Measurements from ENCODE around the gene LPIN3.

Gene LPIN3

DNA sequence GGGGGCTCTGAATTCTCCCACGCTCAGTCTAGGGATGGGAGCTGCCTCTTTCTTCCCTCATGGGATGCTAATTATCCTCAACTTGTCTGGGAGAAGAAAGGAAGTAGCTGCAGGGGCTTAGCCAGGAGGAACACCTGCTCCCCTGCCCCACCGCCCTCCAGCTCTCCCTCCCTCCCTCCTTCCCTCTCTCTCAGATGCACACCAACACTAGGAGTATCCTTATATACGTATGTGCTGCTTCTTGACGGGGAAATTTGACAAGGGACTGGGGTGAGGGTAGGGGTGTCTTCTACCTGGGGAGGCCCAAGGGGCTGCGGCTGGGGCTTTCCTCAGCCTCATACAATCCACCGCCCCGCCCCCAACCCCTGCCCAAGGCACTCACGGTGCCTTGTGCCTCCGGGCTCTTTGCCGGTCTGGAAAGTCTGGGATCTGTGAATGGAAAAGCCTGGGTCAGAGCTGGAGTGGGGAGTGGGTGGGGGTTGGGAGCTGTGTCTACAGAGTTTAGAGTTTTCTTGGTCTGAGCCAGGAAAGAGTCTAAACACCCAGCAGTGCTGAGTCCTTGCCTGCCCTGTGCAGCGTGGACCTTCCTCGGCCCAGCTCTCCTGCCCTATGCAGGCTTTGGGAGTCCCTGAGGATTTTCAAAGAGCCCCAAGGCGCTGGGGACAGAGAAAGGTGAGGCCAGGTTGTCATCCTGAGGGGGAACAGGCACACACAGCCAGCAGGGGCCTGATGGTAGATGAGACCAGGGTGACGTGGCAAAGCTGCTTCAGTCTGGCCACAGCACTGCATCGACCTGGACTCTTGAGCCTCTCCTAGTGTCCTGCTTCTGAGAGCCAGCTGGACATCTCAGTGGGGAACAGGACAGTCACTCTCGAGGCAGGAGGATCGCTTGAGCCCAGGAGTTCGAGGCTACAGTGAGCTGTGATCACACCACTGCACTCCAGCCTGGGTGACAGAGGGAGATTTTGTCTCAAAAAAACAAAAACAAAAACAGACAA lies 55.3 kb downstream of the LPIN3 start:
- FAIRE-seq, result no peak

DNA sequence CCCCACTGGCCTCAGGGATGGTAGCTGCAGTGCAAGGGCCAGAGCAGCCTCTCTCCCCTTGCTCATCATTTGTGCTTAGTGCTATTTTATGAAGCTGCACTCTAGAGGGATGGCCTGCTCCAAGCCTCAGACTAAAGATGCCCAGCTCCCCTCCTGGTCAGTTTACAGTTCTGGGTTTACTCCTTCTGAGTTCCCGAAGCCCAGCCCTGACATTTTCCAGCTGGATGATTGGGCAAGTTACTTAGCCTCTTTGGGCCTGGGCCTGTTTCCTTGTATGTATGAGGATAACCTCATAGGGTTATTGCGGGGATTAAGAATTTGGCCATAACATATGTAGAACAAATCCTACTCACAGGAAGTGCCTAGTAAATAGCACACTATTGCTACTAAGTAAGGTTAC lies 57.8 kb downstream of the LPIN3 start:
- no peak for FAIRE-seq

DNA sequence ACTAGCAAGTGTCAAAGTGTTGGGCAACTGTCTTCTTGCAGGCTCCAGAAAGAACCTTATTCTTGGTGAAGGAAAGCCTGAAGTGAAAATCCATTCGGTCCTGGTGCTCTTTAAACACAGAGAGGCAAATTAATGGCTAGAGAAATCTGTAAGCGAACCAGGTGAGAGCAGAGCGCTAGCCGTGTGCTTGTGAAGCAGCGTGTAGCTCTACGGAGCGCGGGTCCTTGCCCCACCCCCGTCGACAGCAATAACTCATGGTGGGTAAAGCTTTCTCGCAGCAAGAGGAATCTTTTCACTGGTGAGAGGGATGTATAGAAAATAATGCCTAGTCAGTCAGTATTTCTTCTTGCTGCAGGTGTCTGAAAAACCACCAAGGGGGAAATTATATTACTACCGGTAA lies 63.0 kb downstream of the LPIN3 start:
- no peak for FAIRE-seq

DNA sequence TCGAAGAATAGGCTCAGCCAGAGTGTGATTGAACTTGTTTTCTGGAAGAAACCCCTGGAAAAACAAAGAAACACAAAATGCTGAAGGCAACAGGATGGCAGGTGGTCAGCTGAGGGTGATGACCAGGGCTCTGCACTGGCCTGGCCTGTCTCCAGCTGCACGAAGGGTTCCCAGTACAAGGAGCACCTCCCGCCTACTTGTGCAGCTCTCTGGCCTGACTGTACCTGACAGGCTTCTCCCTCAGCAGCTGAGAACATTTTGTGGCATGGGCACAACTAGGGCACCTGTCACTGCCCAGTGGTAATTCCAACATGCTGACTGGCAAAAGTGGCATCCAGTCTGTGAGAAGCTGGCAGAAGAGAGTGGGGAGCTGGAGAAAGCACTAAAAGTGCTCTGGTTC lies 64.8 kb downstream of the LPIN3 start:
- no peak for FAIRE-seq

DNA sequence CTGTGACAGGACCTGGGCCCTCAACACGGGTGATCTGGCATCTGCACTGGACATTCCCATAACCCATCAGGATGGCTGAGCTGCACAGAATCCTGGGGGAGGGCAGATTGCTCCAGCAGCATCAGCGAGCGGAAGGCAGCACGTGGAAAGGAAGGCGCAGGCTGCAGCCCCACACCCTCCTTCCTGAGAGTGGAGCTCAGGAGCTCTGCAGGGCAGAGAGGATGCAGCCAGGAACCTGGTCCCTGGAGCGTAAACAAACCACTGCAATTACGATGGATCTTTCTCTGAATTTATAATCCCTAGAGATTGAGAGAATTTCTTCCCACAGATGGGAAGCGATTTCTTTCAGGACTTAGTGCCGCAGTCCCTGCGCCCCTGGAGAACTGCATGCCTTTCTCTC lies 65.7 kb downstream of the LPIN3 start:
- FAIRE-seq, result no peak

DNA sequence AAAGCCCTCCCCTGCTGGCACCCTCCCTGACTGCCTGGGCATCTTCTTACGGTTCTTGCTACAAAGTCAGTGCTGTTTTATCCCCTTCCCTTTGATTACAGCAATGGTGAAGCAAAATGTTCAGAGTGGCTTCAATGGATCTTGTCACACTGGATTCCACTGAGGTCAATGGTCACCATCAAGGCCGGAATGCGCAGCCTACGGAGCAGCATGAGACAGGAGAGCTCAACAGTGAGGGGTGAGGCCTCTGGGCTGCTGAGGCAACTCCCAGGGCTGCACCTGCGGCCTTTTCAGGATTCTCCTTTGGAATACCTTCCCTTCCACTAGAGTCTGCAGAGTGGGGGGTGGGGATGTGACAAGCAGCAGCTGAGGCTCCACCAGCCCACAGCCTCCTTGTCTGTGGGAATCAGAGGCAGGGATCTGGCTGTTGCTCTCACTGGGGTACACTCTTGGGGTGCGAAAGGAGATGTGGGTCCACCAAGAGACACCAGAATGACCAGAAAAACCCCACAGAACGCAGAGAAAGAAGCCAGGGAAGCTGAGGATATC lies 66.3 kb downstream of the LPIN3 start:
- FAIRE-seq, result no peak

DNA sequence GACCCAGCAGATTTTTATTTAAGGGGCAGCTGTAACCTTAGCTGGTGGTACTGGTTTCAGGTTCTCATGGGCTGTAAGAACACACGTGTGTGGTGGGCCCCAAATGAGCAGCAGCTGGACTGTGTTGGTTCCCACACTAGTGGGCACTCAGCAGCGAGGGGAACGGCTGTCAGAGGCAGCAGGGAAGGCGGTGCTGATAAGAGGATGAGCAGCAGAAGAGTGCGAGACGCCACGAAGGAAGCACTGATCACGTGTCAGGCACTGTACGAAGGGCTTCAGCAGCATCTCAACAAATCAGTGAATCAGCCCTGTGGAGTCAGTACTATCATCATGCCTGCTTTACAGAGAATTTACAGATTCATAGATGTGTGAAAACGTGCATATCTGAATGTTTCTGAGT lies 67.0 kb downstream of the LPIN3 start:
- FAIRE-seq, result no peak

DNA sequence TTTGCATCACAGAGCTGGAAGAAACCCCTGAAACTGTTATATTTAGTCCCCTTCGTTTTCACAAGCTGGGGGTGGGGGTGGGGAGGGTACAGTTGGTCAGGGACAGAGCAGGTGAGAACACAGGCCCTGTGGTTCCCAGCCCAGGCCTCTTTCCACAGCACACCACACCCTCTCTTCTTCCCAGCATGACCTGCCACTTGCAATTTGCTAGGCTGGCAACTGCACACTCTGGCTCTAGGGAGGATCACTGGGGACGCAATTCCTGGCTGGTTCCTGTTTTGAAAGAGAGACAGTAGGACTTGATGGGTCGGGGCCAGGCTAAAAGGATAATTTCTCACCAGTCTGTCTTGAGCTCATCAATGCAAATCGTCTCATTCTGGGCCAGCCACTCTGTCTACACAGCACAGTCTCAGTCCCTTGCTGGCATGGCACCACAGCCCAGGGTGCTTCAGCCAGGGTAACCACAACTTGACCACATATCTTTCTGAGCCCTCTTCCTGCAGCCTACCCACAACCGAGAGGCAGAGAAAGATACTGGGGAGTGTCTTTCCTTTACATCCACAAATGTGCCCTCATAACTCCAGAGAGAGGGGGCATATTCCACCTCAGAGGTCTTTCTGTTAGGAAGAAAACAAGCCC lies 67.7 kb downstream of the LPIN3 start:
- no peak for FAIRE-seq

DNA sequence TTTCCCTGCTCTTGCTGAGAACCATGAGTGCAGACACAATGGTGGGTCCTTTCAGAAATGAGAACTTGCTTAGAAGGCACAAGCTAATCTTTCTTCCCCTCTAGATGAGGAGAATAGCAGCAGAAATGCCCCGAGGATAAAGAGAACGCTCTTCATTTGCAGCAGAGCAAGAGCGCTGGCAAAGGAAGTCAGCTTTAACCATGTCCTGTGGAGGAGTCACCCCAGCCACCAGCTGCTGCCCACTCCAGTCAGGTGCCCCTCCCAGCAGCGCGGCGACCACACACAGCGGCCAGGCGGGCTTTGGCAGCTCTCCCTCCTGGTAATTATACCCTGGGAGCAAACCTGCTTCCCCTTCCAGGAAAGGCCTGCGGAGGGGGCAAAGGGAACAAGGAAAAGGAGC lies 68.4 kb downstream of the LPIN3 start:
- no peak for FAIRE-seq

All from endometrium (tissue), 2 donors.